ENCODE data around the gene DYNLT2. TPM values are rescaled to one million over a fixed set of nuclear protein-coding genes. Genes with fewer than 3 reads are reported as not detected.

DYNLT2 gene
- total RNA-seq, 1 donor from 2014 or later, result 0.62 TPM

GRCh38 chr6:169779092-169779815, 27.9 kb upstream of the DYNLT2 start:
- no peak overlapping the region for H3K4me3 Mint-ChIP-seq (ENCODE audit: unreplicated experiment)
- H3K4me1 Mint-ChIP-seq (ENCODE audit: unreplicated experiment), result no peaks in the 10 kb centered on the region
- DNase-seq (ENCODE audit: low spot score), result no peak
- TF ChIP-seq CTCF (IDR thresholded peaks at IDR 0.05; ENCODE audit: unreplicated experiment), result no peak
- H3K27me3 Mint-ChIP-seq (ENCODE audit: unreplicated experiment), result peaks cover 3% of the 10 kb centered on the region
- no peaks in the 10 kb centered on the region for H3K9me3 Mint-ChIP-seq (ENCODE audit: unreplicated experiment)
- H3K36me3 Mint-ChIP-seq (ENCODE audit: low read depth, unreplicated experiment), result peaks cover 28% of the 10 kb centered on the region
- no peak overlapping the region for H3K27ac Mint-ChIP-seq (ENCODE audit: unreplicated experiment)

GRCh38 chr6:169778646-169779045, 27.3 kb upstream of the DYNLT2 start:
- H3K4me3 Mint-ChIP-seq (ENCODE audit: unreplicated experiment), result no peak overlapping the region
- no peak overlapping the region for H3K27ac Mint-ChIP-seq (ENCODE audit: unreplicated experiment)
- no peaks in the 10 kb centered on the region for H3K4me1 Mint-ChIP-seq (ENCODE audit: unreplicated experiment)
- H3K27me3 Mint-ChIP-seq (ENCODE audit: unreplicated experiment), result peaks cover under 1% of the 10 kb centered on the region
- no peak for TF ChIP-seq CTCF (IDR thresholded peaks at IDR 0.05; ENCODE audit: unreplicated experiment)
- H3K9me3 Mint-ChIP-seq (ENCODE audit: unreplicated experiment), result no peaks in the 10 kb centered on the region
- no peak for DNase-seq (ENCODE audit: low spot score)
- H3K36me3 Mint-ChIP-seq (ENCODE audit: low read depth, unreplicated experiment), result peaks cover 22% of the 10 kb centered on the region

- no peak for DNase-seq (ENCODE audit: low spot score)
- Mint-ChIP-seq H3K4me1 (ENCODE audit: unreplicated experiment) (no peaks in the 10 kb centered on the region), H3K36me3 (ENCODE audit: low read depth, unreplicated experiment) (peaks cover 21% of the 10 kb centered on the region), H3K4me3 (ENCODE audit: unreplicated experiment) (no peak overlapping the region), H3K27me3 (ENCODE audit: unreplicated experiment) (no peaks in the 10 kb centered on the region), H3K27ac (ENCODE audit: unreplicated experiment) (no peak overlapping the region), H3K9me3 (ENCODE audit: unreplicated experiment) (no peaks in the 10 kb centered on the region)
- no peak for TF ChIP-seq CTCF (IDR thresholded peaks at IDR 0.05; ENCODE audit: unreplicated experiment)
Observed at GRCh38 chr6:169777896-169778295, 26.5 kb upstream of the DYNLT2 start.

- H3K27me3 Mint-ChIP-seq (ENCODE audit: unreplicated experiment), result no peaks in the 10 kb centered on the region
- H3K9me3 Mint-ChIP-seq (ENCODE audit: unreplicated experiment), result no peaks in the 10 kb centered on the region
- no peak overlapping the region for H3K27ac Mint-ChIP-seq (ENCODE audit: unreplicated experiment)
- peaks cover 17% of the 10 kb centered on the region for H3K36me3 Mint-ChIP-seq (ENCODE audit: low read depth, unreplicated experiment)
- no peak for TF ChIP-seq CTCF (IDR thresholded peaks at IDR 0.05; ENCODE audit: unreplicated experiment)
- H3K4me3 Mint-ChIP-seq (ENCODE audit: unreplicated experiment), result no peak overlapping the region
- no peaks in the 10 kb centered on the region for H3K4me1 Mint-ChIP-seq (ENCODE audit: unreplicated experiment)
- no peak for DNase-seq (ENCODE audit: low spot score)
Observed at GRCh38 chr6:169776379-169776778, 25.0 kb upstream of the DYNLT2 start.

GRCh38 chr6:169775321-169775720, 23.9 kb upstream of the DYNLT2 start:
- no peaks in the 10 kb centered on the region for H3K27me3 Mint-ChIP-seq (ENCODE audit: unreplicated experiment)
- TF ChIP-seq CTCF (IDR thresholded peaks at IDR 0.05; ENCODE audit: unreplicated experiment), result no peak
- DNase-seq (ENCODE audit: low spot score), result no peak
- no peaks in the 10 kb centered on the region for H3K4me1 Mint-ChIP-seq (ENCODE audit: unreplicated experiment)
- no peak overlapping the region for H3K4me3 Mint-ChIP-seq (ENCODE audit: unreplicated experiment)
- H3K9me3 Mint-ChIP-seq (ENCODE audit: unreplicated experiment), result no peaks in the 10 kb centered on the region
- H3K27ac Mint-ChIP-seq (ENCODE audit: unreplicated experiment), result no peak overlapping the region
- H3K36me3 Mint-ChIP-seq (ENCODE audit: low read depth, unreplicated experiment), result peaks cover 15% of the 10 kb centered on the region
